Transverse colon (tissue), 4 donors: Measurements from ENCODE around the gene PPP1R3G. TPM values are rescaled to one million over a fixed set of nuclear protein-coding genes. Genes with fewer than 3 reads are reported as not detected.

Experiments
- DNase-seq: peaks from one replicate; pipeline ENCODE4 v3.0.0-alpha.2; 2019
- H3K27ac ChIP-seq, 4 donors: fragments of 200-600 bp; sonication (generic); 2 replicates each; pipeline ENCODE4 v1.5.1; 2016 to 2018; ENCODE audit warnings: inconsistent platforms in 4 of 4
- H3K27me3 ChIP-seq: fragments of 200-600 bp; sonication (generic); 2 replicates; pipeline ENCODE4 v1.5.1; 2017; ENCODE audit warnings: inconsistent platforms
- H3K36me3 ChIP-seq, 4 donors: fragments of 200-600 bp; sonication (generic); 2 replicates each; pipeline ENCODE4 v1.5.1; 2017 to 2019; ENCODE audit warnings: inconsistent platforms in 4 of 4
- H3K4me1 ChIP-seq, 4 donors: fragments of 200-600 bp; sonication (generic); 2 replicates each; pipeline ENCODE4 v1.5.1; 2017 to 2020; ENCODE audit warnings: inconsistent platforms in 4 of 4
- H3K4me3 ChIP-seq, 4 donors: fragments of 200-600 bp; sonication (generic); 1 replicate in 1 of 4; 2 replicates in 3 of 4; pipeline versions ENCODE4 v1.5.1 to v1.6.1; 2017 to 2019; ENCODE audit warnings: inconsistent platforms in 4 of 4
- H3K9me3 ChIP-seq, 2 donors: fragments of 200-600 bp; sonication (generic); 2 replicates each; pipeline ENCODE4 v1.5.1; 2017 to 2019; ENCODE audit warnings: inconsistent platforms in 2 of 2
- EP300 ChIP-seq: sonication (generic); formaldehyde crosslinking; IDR thresholded peaks from one replicate; pipeline ENCODE4 v1.6.1; 2017; ENCODE audit warnings: antibody characterized with exemption, low read depth
- POLR2A ChIP-seq: fragments of 450-650 bp; IDR thresholded peaks from one replicate; pipeline ENCODE4 v1.6.1; 2016; ENCODE audit warnings: antibody characterized with exemption, mild to moderate bottlenecking, moderate library complexity
- POLR2AphosphoS5 ChIP-seq, 3 donors: sonication (generic); formaldehyde crosslinking; IDR thresholded peaks; one replicate each; pipeline ENCODE4 v1.6.1; 2016; ENCODE audit warnings: antibody characterized with exemption in 3 of 3
- WGBS, 2 donors: methylation state at CpG; one replicate each; pipeline ENCODE4 v1.1.5; 2018; ENCODE audit warnings: low coverage in 1 of 2; 5-methylcytosine and 5-hydroxymethylcytosine counted together
- in situ Hi-C, 4 donors: fragments of 200-750 bp; cut with MboI; loops; one replicate each; pipeline versions ENCODE4 v1.15.0 to v1.15.1; 2017; ENCODE audit warnings: low sequenced_read_pairs in 3 of 4, low pct_ligation_motif_present in 1 of 4, low pct_unique_long_range_greater_than_20kb in 1 of 4
- intact Hi-C: fragments of 100-400 bp; cut with DNase I; formaldehyde crosslinking; loops from one replicate; pipeline ENCODE4 v1.15.1; 2023; ENCODE audit warnings: low total_unique reads
- total RNA-seq, 4 donors: library from RNA; depleted of rRNA; stranded (reverse); fragments of >200 nt; gene quantifications; one replicate each; pipeline ENCODE4 v1.1.0, GENCODE V29; 2016
- TF ChIP-seq, protein P1 (sequence below), 5 experiments: fragments of 200-600 bp in 3 of 5; fragments of 450-650 bp in 2 of 5; sonication (generic) in 3 of 5; IDR thresholded peaks; 1 replicate in 2 of 5; 2 replicates in 3 of 5; pipeline ENCODE4 v1.5.1; 2016 to 2017; ENCODE audit warnings: antibody characterized with exemption in 5 of 5, inconsistent platforms in 3 of 5, mild to moderate bottlenecking in 2 of 5, moderate library complexity in 1 of 5

Gene PPP1R3G
- total RNA-seq, 4 donors from 2014 or later: 0.40 to 1.2 (median 0.95) TPM; not detected in 1

DNA sequence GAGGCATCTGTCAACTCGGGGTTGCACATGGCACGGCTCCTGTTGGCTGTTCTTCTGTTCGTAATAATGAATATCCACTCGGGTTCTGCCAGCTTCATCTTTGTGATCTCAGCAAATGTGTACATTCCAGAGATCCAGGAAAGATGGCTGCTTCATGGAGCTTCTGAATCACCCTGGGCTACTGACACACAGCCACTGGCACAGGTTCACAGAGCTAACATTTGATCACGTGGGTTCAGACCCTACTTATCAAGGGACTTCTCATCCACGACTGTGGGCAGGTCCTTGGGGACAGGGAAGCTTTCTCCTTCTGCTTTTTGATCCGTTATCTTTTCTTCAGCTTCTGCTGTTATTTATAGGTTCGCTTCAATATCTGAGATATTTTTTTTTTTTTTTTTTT is 18.1 kb downstream of the PPP1R3G start:
- 90 to 100% methylated on average over 2 to 8 of the region's 8 CpGs for WGBS, 2 donors
- H3K9me3 ChIP-seq: no peaks in the 10 kb centered on the region
- TF ChIP-seq, protein P1, sequence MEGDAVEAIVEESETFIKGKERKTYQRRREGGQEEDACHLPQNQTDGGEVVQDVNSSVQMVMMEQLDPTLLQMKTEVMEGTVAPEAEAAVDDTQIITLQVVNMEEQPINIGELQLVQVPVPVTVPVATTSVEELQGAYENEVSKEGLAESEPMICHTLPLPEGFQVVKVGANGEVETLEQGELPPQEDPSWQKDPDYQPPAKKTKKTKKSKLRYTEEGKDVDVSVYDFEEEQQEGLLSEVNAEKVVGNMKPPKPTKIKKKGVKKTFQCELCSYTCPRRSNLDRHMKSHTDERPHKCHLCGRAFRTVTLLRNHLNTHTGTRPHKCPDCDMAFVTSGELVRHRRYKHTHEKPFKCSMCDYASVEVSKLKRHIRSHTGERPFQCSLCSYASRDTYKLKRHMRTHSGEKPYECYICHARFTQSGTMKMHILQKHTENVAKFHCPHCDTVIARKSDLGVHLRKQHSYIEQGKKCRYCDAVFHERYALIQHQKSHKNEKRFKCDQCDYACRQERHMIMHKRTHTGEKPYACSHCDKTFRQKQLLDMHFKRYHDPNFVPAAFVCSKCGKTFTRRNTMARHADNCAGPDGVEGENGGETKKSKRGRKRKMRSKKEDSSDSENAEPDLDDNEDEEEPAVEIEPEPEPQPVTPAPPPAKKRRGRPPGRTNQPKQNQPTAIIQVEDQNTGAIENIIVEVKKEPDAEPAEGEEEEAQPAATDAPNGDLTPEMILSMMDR (IDR thresholded peaks at IDR 0.05): no peak
- TF ChIP-seq POLR2A: no peak
- TF ChIP-seq POLR2AphosphoS5 (IDR thresholded peaks at IDR 0.05): no peak
- TF ChIP-seq EP300: no peak
- H3K27me3 ChIP-seq: no peaks in the 10 kb centered on the region
- H3K36me3 ChIP-seq: no peaks in the 10 kb centered on the region
- no peak for DNase-seq
- intact Hi-C loops: no loop called here
- no peak overlapping the region for H3K4me3 ChIP-seq
- H3K27ac ChIP-seq: no peak overlapping the region
- in situ Hi-C loops: no loop called here
- peaks cover 0 to under 1% (median 0%) of the 10 kb centered on the region in 4 donors for H3K4me1 ChIP-seq

- in situ Hi-C loops: no loop called here
- Histone ChIP-seq H3K27me3 (no peaks in the 10 kb centered on the region), H3K4me1 (peaks cover 0 to 8% (median 0%) of the 10 kb centered on the region in 4 donors), H3K36me3 (no peaks in the 10 kb centered on the region), H3K9me3 (no peaks in the 10 kb centered on the region), H3K27ac (no peak overlapping the region), H3K4me3 (no peak overlapping the region)
- WGBS, 2 donors: 93 to 96% methylated on average over 4 to 6 of the region's 6 CpGs
- intact Hi-C loops: no loop called here
- no peak for DNase-seq
- no peak for TF ChIP-seq POLR2AphosphoS5 (IDR thresholded peaks at IDR 0.05)
- TF ChIP-seq POLR2A: no peak
These were observed 19.5 kb downstream of the PPP1R3G start for GRCh38 chr6:5104667-5105066.

- H3K36me3 ChIP-seq: no peaks in the 10 kb centered on the region
- intact Hi-C loops: no loop called here
- no peak for DNase-seq
- no peak overlapping the region for H3K4me3 ChIP-seq
- no peak overlapping the region for H3K27ac ChIP-seq
- no peaks in the 10 kb centered on the region for H3K27me3 ChIP-seq
- WGBS, 2 donors: 91 to 97% methylated on average over 6 to 10 of the region's 10 CpGs
- no peaks in the 10 kb centered on the region for H3K9me3 ChIP-seq
- peaks cover 0 to 8% (median 0%) of the 10 kb centered on the region in 4 donors for H3K4me1 ChIP-seq
- in situ Hi-C loops: no loop called here
- no peak for TF ChIP-seq EP300
- TF ChIP-seq POLR2AphosphoS5 (IDR thresholded peaks at IDR 0.05): no peak
- no peak for TF ChIP-seq POLR2A
- TF ChIP-seq, protein P1 (IDR thresholded peaks at IDR 0.05): no peak
These were observed 20.0 kb downstream of the PPP1R3G start for GRCh38 chr6:5105146-5105545.

DNA sequence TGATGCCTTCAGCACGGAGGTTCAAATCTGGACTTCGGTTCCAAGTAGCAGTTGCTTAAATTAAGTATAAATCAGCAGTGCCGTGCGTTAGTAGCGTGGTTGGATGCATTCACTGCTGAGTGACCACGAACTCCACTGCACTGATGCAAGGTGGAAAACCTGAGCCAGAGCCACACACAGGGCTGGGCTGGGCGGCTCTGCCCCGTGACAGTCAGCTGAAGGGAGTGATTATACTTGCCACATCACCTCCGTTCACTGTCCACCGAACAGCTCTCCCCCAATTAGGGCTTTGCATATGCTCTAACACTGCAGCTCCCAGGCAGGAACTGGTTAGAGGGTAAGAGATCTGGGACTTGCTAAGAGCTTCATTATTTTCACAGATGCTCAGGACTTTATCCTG is 22.2 kb downstream of the PPP1R3G start:
- TF ChIP-seq EP300 (no peak), POLR2A (no peak), POLR2AphosphoS5 (IDR thresholded peaks at IDR 0.05) (no peak)
- TF ChIP-seq, protein P1 (IDR thresholded peaks at IDR 0.05): no peak
- no peak for DNase-seq
- Histone ChIP-seq H3K27ac (no peak overlapping the region), H3K36me3 (no peaks in the 10 kb centered on the region), H3K4me3 (no peak overlapping the region), H3K4me1 (peaks cover 0 to 8% (median 0%) of the 10 kb centered on the region in 4 donors), H3K9me3 (no peaks in the 10 kb centered on the region), H3K27me3 (no peaks in the 10 kb centered on the region)
- intact Hi-C loops: no loop called here
- in situ Hi-C loops: no loop called here
- WGBS, 2 donors: 85% methylated on average over 10 of the region's 10 CpGs; no CpG with 5 or more reads in 1 of the 2 donors

DNA sequence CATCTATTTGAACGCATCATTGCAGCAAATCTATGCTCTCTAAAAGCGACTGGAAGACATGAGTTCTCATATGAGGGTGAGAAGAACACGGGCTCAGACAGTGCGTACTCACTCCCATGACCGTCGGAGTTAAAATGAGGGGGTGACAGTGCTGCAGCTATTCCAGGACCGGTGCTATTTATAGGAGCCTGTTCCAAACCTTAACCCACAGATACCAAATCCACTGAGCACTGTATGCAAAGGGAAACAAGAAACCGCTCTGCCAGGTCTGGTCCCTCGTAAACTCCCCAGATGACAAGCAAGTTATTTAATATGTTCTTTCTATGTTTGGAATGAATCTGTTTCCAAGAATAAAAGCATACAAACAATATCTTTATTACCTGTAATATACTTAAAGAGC is 22.9 kb downstream of the PPP1R3G start:
- Histone ChIP-seq H3K9me3 (no peaks in the 10 kb centered on the region), H3K27ac (no peak overlapping the region), H3K27me3 (no peaks in the 10 kb centered on the region), H3K4me1 (peaks cover 0 to 8% (median 0%) of the 10 kb centered on the region in 4 donors), H3K36me3 (no peaks in the 10 kb centered on the region), H3K4me3 (no peak overlapping the region)
- 58 to 60% methylated on average over 7 to 9 of the region's 9 CpGs for WGBS, 2 donors
- intact Hi-C loops: no loop called here
- no peak for DNase-seq
- in situ Hi-C loops: no loop called here
- no peak for TF ChIP-seq EP300
- no peak for TF ChIP-seq POLR2AphosphoS5 (IDR thresholded peaks at IDR 0.05)
